DND-41 (cell line): Measurements from ENCODE around the gene DLG2.

Experiments
- EZH2 ChIP-seq: IDR thresholded peaks from 3 replicates; pipeline ENCODE4 v1.6.1; 2012; ENCODE audit warnings: borderline replicate concordance, low read depth, mild to moderate bottlenecking, moderate library complexity, low read length, inconsistent platforms; ENCODE audit not compliant: severe bottlenecking
- TF ChIP-seq, protein P1 (sequence below): IDR thresholded peaks from 2 replicates; pipeline ENCODE4 v1.5.1; 2012; ENCODE audit warnings: borderline replicate concordance, low read length, moderate library complexity, mild to moderate bottlenecking; ENCODE audit not compliant: poor library complexity, severe bottlenecking; ENCODE audit errors: extremely low read depth

DNA sequence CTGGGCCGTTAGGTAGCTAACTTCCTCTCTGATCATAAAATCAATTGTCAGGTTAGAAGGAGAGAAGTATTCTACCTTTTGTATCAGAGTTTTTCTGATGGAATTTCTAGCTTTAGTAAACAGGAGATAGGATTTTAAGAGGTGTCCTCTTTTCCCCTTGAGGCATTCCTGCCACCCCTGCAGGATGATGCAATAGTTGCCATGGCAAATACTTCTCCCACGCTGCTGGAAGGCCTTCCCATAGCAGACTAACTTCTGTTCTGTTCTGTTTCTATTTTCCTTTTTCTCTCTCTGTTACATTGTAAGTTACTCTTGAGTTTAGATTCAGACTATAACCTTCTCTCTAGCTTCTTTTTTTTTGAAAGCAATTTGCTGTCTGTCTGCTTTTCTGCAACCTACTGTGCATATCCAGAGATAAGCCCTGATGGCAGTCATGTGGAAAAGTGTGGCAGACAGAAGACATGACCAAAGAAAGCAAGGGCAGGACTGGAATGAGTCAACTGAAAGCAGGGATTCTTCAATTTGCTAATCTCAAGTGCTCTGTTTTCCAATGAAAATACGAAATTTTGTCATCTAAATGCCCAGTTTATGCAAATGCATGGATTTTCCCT, 679.1 kb downstream of the DLG2 start:
- TF ChIP-seq, protein P1, sequence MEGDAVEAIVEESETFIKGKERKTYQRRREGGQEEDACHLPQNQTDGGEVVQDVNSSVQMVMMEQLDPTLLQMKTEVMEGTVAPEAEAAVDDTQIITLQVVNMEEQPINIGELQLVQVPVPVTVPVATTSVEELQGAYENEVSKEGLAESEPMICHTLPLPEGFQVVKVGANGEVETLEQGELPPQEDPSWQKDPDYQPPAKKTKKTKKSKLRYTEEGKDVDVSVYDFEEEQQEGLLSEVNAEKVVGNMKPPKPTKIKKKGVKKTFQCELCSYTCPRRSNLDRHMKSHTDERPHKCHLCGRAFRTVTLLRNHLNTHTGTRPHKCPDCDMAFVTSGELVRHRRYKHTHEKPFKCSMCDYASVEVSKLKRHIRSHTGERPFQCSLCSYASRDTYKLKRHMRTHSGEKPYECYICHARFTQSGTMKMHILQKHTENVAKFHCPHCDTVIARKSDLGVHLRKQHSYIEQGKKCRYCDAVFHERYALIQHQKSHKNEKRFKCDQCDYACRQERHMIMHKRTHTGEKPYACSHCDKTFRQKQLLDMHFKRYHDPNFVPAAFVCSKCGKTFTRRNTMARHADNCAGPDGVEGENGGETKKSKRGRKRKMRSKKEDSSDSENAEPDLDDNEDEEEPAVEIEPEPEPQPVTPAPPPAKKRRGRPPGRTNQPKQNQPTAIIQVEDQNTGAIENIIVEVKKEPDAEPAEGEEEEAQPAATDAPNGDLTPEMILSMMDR = no peak
- TF ChIP-seq EZH2 = no peak
